Caki2 (cell line): ENCODE results near the gene CTBP2. TPM values are rescaled to one million over a fixed set of nuclear protein-coding genes. Genes with fewer than 3 reads are reported as not detected.
"Not testable (repeated sequence)": the region's sequence is repeated elsewhere in the genome, so short reads cannot be mapped to it uniquely, and the experiment has no call there.

Source experiments
- DNase-seq: peaks from one replicate; pipeline ENCODE4 v3.0.0-alpha.2; 2015; ENCODE audit warnings: low read depth
- in situ Hi-C: cut with HindIII; loops from 2 replicates; pipeline ENCODE4 v1.10.0; 2016; ENCODE audit warnings: low sequenced_read_pairs, low pct_unique_long_range_greater_than_20kb, mixed read lengths
- total RNA-seq: library from RNA; depleted of rRNA; stranded (reverse); fragments of >200 nt; shearing (Covaris generic); gene quantifications from 2 replicates; pipeline ENCODE4 v1.2.3, GENCODE V29; 2014; ENCODE audit warnings: low replicate concordance

Gene CTBP2
- total RNA-seq, 1 experiment from 2014 or later: 82.4 TPM

DNA sequence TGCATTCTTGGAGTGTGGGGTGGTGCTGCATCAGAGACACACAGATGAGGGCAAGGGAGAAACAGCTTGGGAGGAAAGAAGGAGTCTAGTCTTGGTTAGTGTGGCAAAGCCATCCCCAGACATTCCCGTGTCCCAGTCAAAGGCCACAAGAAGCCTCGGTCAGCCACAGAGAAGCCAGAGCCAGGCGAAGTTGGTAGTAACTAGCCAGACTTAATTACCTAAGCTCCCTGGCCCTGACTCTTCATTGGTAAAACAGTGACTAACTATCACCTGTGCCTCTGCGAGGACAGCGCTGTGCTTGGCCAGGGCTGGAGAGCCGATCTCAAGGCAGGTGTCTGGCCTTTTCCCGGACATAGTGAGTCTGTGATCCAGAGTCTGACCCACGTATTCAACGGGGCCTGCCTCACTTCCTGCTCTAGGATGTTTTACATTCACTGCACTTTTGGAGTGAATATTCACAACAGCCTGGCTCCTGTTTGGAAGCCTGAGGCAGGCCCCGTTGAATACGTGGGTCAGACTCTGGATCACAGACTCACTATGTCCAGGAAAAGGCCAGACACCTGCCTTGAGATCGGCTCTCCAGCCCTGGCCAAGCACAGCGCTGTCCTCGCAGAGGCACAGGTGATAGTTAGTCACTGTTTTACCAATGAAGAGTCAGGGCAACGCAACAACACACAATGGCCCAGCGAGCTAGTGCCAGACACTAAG is 9.8 kb downstream of the CTBP2 start:
- DNase-seq, in situ Hi-C loops: not testable (repeated sequence)

- no peak for DNase-seq
- in situ Hi-C loops: no loop called here
These were observed 10.7 kb downstream of the CTBP2 start for GRCh38 chr10:125149680-125150047.

DNA sequence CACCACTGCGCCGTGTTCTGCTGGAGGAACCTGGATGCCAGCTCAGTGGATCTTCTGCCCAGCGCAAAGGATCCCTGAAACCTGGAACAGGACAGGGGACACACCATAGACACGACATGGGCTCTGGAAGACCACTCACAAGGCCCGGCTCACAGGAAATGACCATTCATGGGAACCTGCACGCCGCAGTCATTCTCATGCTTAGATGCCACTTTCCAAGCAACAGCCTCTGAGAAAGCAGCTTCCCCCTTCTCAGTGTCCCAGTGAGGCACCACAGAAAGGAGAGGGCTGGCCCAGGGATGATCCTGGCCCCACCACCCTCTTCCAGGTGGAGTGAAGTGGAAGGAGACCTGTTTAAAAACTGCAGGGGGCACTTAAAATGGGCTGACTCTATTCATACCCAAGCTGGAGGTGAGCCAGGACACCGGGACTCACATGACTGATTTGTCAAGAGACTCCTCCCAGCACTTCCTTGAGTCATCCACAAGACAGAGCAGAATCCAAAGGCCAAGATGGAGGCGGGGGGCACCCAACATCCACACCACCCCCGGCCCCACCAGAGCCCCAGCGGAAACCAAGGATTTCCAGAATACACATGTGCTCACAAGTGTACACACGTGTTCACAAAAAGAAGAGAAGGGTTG is 11.2 kb downstream of the CTBP2 start:
- in situ Hi-C loops: no loop called here
- DNase-seq: peak; percentile 71

GRCh38 chr10:125148528-125148927 is 11.8 kb downstream of the CTBP2 start:
- in situ Hi-C loops: no loop called here

GRCh38 chr10:125147971-125148439 is 12.4 kb downstream of the CTBP2 start:
- in situ Hi-C loops: no loop called here
- DNase-seq: no peak

More at GRCh38 chr10:125148528-125148927, 11.8 kb downstream of the CTBP2 start:
- DNase-seq: no peak

DNA sequence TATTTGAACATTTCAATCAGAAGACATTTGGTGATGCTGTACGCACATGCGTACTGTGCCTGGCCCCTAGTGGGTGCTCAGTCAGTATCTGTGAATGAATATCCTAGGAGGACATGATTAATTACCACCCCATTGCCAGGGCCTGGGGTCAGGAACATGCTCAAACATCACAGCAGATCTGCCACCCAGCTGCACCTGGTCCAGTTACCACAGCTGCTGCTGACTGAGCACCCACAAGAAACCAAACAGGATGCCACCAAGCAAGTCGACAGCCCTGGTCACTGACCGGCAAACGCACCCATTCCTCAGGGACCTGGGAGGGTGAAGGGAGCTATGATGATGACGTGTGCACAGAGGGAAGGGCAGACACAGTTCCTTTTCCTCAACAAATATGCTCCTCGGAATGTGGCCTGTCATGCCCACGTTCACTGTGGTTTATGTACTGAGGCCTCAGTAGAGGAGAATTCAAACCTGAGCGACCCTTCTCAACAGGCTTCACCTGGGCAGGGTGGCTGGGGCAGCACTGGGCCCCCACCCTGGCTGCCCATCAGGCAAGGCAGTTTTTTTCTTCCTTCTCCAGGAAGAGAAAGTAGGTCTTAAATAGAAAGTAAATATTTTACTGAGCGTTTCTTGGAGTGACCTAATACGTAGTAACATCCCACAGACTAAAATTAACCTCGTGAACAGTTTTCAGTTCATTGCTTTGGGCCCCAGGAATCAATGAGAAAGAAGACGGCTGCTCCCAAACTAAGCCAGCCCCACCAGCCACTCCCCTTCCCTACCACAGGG is 13.4 kb downstream of the CTBP2 start:
- in situ Hi-C loops: no loop called here
- peak; percentile 94 for DNase-seq

DNA sequence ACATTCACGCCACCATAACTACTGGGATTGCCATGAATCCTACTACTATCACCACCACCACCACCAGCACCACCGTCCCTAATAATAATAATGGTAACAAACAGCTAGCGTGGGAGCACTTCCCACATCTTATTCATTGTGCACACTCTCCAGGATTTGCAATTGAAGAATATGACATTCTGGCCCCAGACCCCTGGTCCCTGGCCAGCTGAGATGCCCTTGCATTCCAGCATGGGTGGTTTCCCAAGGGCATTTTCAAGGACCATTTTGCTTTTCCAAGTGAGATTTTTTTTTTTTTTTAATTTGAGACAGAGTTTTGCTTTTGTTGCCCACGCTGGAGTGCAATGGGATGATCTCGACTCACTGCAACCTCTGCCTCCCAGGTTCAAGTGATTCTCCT is 14.7 kb downstream of the CTBP2 start:
- in situ Hi-C loops: no loop called here
- no peak for DNase-seq

- in situ Hi-C loops: no loop called here
- no peak for DNase-seq
These were observed 15.4 kb downstream of the CTBP2 start for GRCh38 chr10:125144693-125145623.

- DNase-seq: no peak
- in situ Hi-C loops: no loop called here
These were observed 16.2 kb downstream of the CTBP2 start for GRCh38 chr10:125144206-125144605.

GRCh38 chr10:125142946-125143345 is 17.4 kb downstream of the CTBP2 start:
- in situ Hi-C loops: no loop called here
- no peak for DNase-seq

- in situ Hi-C loops: no loop called here
- DNase-seq: no peak
These were observed 18.4 kb downstream of the CTBP2 start for GRCh38 chr10:125141860-125142484.

- DNase-seq: no peak
- in situ Hi-C loops: no loop called here
These were observed 19.1 kb downstream of the CTBP2 start for GRCh38 chr10:125141150-125141859.

- no peak for DNase-seq
- in situ Hi-C loops: no loop called here
These were observed 20.2 kb downstream of the CTBP2 start for GRCh38 chr10:125140151-125140550.

- DNase-seq: no peak
- in situ Hi-C loops: no loop called here
These were observed 22.5 kb downstream of the CTBP2 start for GRCh38 chr10:125137601-125138438.

DNA sequence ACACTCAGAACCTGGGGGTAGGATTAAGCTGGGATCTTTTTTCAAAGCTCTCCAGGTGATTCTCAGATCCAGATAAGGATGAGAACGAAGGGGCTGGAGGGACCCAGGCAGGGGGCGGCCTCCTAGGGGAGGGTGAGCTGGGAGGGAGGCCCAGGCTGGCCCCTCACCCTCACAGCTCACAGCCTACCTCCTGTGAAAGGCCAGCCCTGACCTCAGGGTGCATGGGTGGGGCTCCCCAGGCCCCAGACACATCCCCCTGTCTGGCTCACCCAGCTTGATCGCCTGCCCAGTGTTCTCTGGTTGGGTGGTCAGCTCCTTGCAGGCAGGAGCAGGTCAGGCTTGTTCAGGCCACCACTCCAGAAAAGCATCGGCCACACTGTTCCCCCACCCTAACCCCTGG is 24.3 kb downstream of the CTBP2 start:
- in situ Hi-C loops: no loop called here
- DNase-seq: no peak

DNA sequence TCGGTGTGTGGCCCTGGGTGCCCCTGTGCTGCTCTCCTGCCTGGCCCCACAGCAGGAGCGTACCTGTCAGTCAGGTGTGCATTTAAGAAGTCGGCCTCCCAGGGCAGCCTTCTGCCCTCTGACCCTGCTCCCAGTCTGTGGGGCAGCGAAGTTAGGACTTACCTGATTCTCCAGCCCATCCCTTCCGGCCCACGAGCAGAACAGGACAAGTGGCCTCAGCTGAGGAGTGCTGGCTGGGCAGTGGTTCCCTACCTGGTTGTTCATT is 24.7 kb downstream of the CTBP2 start:
- in situ Hi-C loops: no loop called here
- DNase-seq: no peak
